Measurements from ENCODE around the gene VILL.
"Not testable (repeated sequence)": the region's sequence is repeated elsewhere in the genome, so short reads cannot be mapped to it uniquely, and the experiment has no call there.

The VILL gene

DNA sequence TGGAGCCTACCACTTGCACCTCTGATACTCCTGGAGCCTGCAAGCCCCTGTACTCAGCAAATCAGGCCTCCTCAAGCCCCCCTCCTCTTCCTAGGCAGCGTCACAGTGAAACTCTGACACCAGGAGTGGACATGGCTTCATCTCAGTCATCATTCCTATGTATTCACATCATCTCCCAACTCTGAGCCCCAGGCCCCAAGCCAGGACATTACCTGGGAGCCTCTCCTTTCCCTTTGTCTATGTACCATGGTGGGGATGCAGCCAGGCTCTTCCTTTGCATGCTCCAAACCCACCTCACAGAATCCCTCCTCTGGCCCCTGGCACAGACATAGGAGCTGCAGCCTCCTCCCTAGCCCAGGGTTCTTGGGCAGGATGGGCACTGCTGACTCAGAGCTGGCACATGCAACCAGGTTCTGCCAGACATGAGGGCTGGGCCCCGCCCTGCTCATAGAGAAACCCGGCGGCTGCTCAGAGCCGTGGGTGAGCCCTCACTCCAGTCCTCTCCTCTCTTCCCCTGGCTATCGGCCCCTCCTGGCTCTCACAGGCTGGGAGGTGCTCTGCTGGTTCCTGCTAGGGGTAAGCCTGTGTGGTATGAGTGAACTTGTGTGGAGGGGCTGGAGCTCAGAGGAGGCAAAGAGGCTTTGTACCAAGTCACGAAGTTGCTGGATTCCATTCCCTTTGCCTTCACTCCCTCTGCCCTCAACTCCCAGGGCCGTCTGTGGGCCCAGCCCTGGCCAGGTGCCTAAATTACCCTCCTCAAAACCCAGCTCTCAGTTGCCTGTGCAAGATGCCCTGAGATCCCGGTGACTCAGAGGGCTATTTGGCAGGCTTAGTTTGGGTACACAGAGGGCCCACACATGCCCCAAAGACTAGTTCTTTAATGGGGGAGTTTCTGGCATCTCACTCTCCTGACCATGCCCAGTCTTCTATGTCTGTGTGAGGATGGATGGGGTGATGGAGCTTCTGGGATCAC is 40.7 kb downstream of the VILL start:
- TF ChIP-seq, protein P1, sequence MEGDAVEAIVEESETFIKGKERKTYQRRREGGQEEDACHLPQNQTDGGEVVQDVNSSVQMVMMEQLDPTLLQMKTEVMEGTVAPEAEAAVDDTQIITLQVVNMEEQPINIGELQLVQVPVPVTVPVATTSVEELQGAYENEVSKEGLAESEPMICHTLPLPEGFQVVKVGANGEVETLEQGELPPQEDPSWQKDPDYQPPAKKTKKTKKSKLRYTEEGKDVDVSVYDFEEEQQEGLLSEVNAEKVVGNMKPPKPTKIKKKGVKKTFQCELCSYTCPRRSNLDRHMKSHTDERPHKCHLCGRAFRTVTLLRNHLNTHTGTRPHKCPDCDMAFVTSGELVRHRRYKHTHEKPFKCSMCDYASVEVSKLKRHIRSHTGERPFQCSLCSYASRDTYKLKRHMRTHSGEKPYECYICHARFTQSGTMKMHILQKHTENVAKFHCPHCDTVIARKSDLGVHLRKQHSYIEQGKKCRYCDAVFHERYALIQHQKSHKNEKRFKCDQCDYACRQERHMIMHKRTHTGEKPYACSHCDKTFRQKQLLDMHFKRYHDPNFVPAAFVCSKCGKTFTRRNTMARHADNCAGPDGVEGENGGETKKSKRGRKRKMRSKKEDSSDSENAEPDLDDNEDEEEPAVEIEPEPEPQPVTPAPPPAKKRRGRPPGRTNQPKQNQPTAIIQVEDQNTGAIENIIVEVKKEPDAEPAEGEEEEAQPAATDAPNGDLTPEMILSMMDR (IDR thresholded peaks at IDR 0.05; ENCODE audit: low read depth, low read length): no peak
- no peak for DNase-seq (ENCODE audit: extremely low read depth, low read depth)

DNA sequence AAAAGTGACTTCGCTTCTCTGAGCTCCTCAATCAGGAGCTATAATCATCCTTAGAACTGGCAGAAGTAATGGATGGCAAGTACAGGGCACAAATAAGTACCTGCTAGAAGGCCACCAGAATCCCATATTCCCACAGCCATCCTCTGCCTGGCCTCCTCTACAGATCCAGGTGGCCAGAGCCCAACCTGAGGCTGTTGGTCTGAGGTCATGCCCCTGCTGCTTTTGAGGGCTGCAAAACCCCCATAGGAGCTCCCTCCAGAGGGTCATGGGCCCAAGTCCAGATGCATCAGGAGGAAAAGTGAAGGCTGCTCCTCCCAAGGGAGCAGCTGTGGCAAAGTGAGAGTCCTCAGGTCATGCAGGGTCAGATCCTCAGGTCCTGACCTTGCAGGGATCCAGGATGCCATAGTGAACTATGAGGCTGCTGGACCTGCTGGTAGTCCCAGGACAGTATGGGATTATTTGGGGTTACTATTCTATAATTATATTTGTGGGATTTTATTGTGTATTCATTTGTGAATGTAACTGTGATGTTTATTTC is 41.8 kb downstream of the VILL start:
- no peak for DNase-seq (ENCODE audit: extremely low read depth, low read depth)
- TF ChIP-seq, protein P1 (IDR thresholded peaks at IDR 0.05; ENCODE audit: low read depth, low read length): no peak

DNA sequence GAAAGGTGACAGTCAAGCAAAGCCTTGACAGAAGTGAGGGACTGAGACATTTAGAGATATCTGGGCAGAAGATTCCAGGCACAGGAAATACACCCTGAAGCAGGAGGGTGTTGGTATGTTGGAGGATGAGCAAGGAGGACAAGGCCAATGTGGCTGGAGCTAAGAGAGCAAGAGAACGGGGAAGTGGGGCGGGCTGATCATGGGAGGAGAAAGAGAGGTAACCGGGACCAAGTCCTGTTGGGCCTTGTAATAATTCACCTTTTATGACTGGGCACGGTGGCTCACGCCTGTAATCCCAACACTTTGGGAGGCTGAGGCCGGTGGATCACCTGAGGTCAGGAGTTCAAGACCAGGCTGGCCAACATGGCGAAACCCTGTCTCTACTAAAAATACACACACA is 43.0 kb downstream of the VILL start:
- DNase-seq (ENCODE audit: extremely low read depth, low read depth): not testable (repeated sequence)

DNA sequence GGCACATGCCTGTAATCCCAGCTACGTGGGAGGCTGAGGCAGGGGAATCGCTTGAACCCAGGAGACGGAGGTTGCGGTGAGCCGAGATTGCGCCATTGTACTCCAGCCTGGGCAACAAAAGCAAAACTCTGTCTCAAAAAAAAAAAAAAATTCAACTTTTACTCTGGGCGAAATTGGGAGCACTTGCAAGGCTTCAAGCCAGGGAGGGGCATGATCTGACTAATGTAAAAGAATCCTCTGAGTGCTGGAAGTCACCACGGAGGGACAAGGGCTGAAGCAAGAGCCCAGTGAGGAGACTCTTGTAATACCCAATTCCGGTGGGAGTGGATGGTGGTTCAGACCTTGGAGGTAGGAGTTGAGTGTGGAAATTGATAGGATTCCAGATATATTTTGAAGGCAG is 43.7 kb downstream of the VILL start:
- not testable (repeated sequence) for DNase-seq (ENCODE audit: extremely low read depth, low read depth)

DNA sequence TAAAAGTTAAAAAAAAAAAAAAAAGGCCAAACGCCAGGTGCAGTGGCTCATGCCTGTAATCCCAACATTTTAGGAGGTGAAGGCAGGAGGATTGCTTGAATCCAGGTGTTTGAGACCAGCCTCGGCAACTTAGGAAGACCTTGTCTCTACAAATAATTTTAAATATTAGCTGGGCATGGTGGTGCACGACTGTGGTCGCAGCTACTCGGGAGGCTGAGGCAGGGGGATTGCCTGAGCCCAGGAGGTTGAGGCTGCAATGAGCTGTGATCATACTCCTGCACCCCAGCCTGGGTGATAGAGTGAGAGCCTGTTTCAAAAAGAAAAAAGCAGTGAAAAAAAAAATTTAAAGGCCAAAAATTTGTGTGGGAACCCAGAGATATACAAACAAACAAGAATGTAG is 45.7 kb downstream of the VILL start:
- no peak for DNase-seq (ENCODE audit: extremely low read depth, low read depth)
- TF ChIP-seq, protein P1 (IDR thresholded peaks at IDR 0.05; ENCODE audit: low read depth, low read length): no peak

DNA sequence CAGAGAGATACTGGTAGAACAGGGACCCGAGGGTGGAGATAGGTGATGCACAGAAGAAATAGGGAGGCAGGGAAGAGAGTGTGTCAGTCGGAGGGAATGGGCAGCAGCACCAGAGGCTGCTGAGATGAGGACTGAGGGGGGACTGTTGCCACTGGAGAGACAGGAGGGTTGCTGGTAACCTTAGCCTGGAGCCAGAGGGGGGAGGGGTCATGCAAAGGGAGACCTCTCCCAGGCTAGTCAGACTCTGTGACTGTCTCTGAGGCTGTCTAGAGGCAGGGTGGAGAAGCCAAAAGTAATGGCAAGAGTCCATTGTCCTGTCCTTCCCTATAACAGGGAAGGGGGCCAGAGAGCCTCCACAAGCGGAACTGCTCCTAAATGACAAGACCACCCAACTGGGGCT is 46.3 kb downstream of the VILL start:
- TF ChIP-seq, protein P1 (IDR thresholded peaks at IDR 0.05; ENCODE audit: low read depth, low read length): no peak
- DNase-seq (ENCODE audit: extremely low read depth, low read depth): no peak

DNA sequence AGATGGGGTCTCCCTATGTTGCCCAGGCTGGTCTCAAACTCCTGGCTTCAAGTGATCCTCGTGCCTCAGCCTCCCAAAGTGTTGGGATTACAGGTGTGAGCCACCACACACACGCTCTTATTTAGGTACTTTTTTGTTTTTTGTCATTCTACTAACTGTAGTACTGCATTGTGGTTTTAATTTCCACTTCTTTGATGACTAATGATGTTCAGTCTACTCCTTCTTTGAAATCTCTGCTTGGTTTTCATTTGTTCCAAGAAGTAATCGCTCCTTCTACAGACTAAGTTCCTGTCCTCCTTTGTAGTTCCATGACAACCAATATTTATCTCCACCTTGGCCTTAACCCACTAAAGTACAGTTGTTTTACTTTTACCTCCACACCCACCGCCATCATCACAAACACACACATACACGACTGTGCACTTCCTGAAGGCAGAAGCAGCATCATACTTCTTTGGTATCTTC is 47.9 kb downstream of the VILL start:
- TF ChIP-seq, protein P1 (IDR thresholded peaks at IDR 0.05; ENCODE audit: low read depth, low read length): no peak
- no peak for DNase-seq (ENCODE audit: extremely low read depth, low read depth)

DNA sequence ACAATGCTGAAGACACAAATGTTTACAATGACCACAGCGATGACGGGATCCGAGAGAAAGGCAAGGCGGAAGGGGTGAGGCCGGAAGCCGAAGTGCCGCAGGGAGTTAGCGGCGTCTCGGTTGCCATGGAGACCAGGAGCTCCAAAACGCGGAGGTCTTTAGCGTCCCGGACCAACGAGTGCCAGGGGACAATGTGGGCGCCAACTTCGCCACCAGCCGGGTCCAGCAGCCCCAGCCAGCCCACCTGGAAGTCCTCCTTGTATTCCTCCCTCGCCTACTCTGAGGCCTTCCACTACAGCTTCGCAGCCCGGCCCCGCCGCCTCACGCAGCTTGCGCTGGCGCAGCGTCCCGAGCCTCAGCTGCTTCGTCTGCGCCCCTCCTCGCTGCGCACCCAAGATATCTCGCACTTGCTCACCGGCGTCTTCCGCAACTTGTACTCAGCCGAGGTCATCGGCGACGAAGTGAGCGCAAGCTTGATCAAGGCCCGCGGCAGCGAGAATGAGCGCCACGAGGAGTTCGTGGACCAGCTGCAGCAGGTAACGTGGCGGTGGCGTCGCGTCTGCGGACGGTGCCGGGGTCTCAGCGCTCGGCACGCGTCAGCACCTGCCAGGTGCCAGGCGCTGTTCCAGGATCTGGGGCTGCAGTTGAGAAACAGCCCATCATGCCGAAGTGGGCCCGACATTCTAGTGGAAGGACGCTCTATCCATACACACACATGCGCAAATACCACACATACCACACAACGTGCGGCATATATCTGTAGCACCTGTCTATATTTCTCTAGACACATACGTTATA is 48.7 kb downstream of the VILL start, which contains the start of gene DLEC1:
Gene DLEC1, plus strand, starts transcription at position 108 of the 798 bp plus-strand sequence. Its CDS starts 18 bp downstream, at position 126.
- no peak for DNase-seq (ENCODE audit: extremely low read depth, low read depth)
- TF ChIP-seq, protein P1 (IDR thresholded peaks at IDR 0.05; ENCODE audit: low read depth, low read length): no peak

All from AG09319 (cell line).